ENCODE measurements around the gene GPR62. TPM values are rescaled to one million over a fixed set of nuclear protein-coding genes. Genes with fewer than 3 reads are reported as not detected.

The GPR62 gene
- total and polyA plus RNA-seq, 2 donors (not counting 3 experiments of a cell fraction or from before 2014, with no cell fraction given) = 0.04 to 0.15 TPM

GRCh38 chr3:51927061-51927977 is 27.9 kb upstream of the GPR62 start:
- DNase-seq (ENCODE audit: low read depth, low spot score) = no peak
- BruUV-seq (replicated peaks) = no TSS peak
- no peak overlapping the region for H3K4me2 ChIP-seq (ENCODE audit: insufficient read depth, low read length)
- H3K9me1 ChIP-seq (replicated peaks; ENCODE audit: control insufficient read depth, extremely low read depth, insufficient read depth, low read length) = no peaks in the 10 kb centered on the region
- no peak for TF ChIP-seq FOS (IDR thresholded peaks at IDR 0.05; ENCODE audit: borderline replicate concordance, insufficient read depth, low read length)
- no peak for TF ChIP-seq MYC (IDR thresholded peaks at IDR 0.05; ENCODE audit: low read depth, low read length)
- no peak for TF ChIP-seq EZH2 (IDR thresholded peaks at IDR 0.05; ENCODE audit: borderline replicate concordance, low read depth, low read length, severe bottlenecking)
- TF ChIP-seq POLR2A (IDR thresholded peaks at IDR 0.05; ENCODE audit: low read depth, low read length) = no peak
- no peak for TF ChIP-seq JUN (IDR thresholded peaks at IDR 0.05; ENCODE audit: borderline replicate concordance, insufficient read depth, insufficient read length, low read depth)
- no peak for TF ChIP-seq GATA2 (IDR thresholded peaks at IDR 0.05; ENCODE audit: insufficient read depth, insufficient read length, low read depth, low read length)
- TF ChIP-seq POLR2AphosphoS5 (IDR thresholded peaks at IDR 0.05; ENCODE audit: insufficient read depth, low read depth, low read length) = no peak
- no peak for TF ChIP-seq CTCF (IDR thresholded peaks at IDR 0.05; ENCODE audit: extremely low read depth in 1 of 2, insufficient read depth in 1 of 2, low read depth in 1 of 2, low read length in 2 of 2)
- no peak for TF ChIP-seq MAX (IDR thresholded peaks at IDR 0.05; ENCODE audit: insufficient read depth, insufficient read length)
- ChIA-PET POLR2A (no interaction called here), CTCF (no interaction called here)
- H3K4me3 ChIP-seq (replicated peaks in 1 of 3; ENCODE audit: insufficient read depth in 1 of 3, low read depth in 1 of 3, low read length in 3 of 3) = no peak overlapping the region
- intact Hi-C loops (cut with micrococcal nuclease) = no loop called here
- no peak for FAIRE-seq
- no peaks in the 10 kb centered on the region for H3K9me3 ChIP-seq (replicated peaks; ENCODE audit: control insufficient read depth, insufficient read depth, low read length)
- no peaks in the 10 kb centered on the region for H4K20me1 ChIP-seq (replicated peaks; ENCODE audit: control insufficient read depth, extremely low read depth, insufficient read depth, low read length)
- dilution Hi-C loops (cut with MboI; ENCODE audit: extremely low pct_ligation_motif_present, low sequenced_read_pairs) = no loop called here
- no peaks in the 10 kb centered on the region for H3K36me3 ChIP-seq (ENCODE audit: control insufficient read depth in 2 of 2, extremely low read depth in 1 of 2, insufficient read depth in 2 of 2, low read length in 2 of 2)
- no peak overlapping the region for H2AFZ ChIP-seq (ENCODE audit: low read depth, low read length)
- no peaks in the 10 kb centered on the region for H3K4me1 ChIP-seq (ENCODE audit: control insufficient read depth, extremely low read depth, insufficient read depth, low read length)
- no peaks in the 10 kb centered on the region for H3K27me3 ChIP-seq (ENCODE audit: control insufficient read depth in 2 of 2, insufficient read depth in 2 of 2, low read length in 2 of 2)
- no peaks in the 10 kb centered on the region for H3K79me2 ChIP-seq (ENCODE audit: control insufficient read depth, insufficient read depth, low read length)
- no peak overlapping the region for H3K9ac ChIP-seq (replicated peaks; ENCODE audit: extremely low read depth, insufficient read depth, low read length)
- H3K27ac ChIP-seq (ENCODE audit: insufficient read depth, low read depth, low read length) = no peak overlapping the region

Data from endothelial cell of umbilical vein (primary cell).